ENCODE results near the gene GGN. TPM values are rescaled to one million over a fixed set of nuclear protein-coding genes. Genes with fewer than 3 reads are reported as not detected.

Gene GGN
- total RNA-seq, 1 experiment from 2014 or later, result 0.47 TPM

- POLR2A ChIA-PET, result no interaction called here
- no peaks in the 10 kb centered on the region for H3K9me2 ChIP-seq (ENCODE audit: insufficient read depth)
- no peak for DNase-seq (ENCODE audit: low read depth, low spot score)
- CTCF ChIA-PET, result no interaction called here
- H4K20me1 ChIP-seq (ENCODE audit: insufficient read depth), result no peaks in the 10 kb centered on the region
- no peaks in the 10 kb centered on the region for H3K36me3 ChIP-seq (ENCODE audit: control insufficient read depth in 1 of 2, insufficient read depth in 2 of 2, low read length in 2 of 2)
- H3K79me2 ChIP-seq (ENCODE audit: insufficient read depth, low read length), result no peaks in the 10 kb centered on the region
- ATAC-seq, result no peak
- H3K27me3 ChIP-seq (ENCODE audit: insufficient read depth, low read length), result no peaks in the 10 kb centered on the region
- H3K4me3 ChIP-seq (replicated peaks in 1 of 2; ENCODE audit: low read depth in 1 of 2, low read length in 2 of 2), result no peak overlapping the region
- H3K4me1 ChIP-seq (ENCODE audit: control insufficient read depth in 1 of 2, insufficient read depth in 2 of 2, low read length in 2 of 2), result no peaks in the 10 kb centered on the region
- no peak overlapping the region for H3K4me2 ChIP-seq (ENCODE audit: low read length)
- H2AFZ ChIP-seq (ENCODE audit: low read depth, low read length, poor library complexity, severe bottlenecking), result no peak overlapping the region
- TF ChIP-seq, protein P1, sequence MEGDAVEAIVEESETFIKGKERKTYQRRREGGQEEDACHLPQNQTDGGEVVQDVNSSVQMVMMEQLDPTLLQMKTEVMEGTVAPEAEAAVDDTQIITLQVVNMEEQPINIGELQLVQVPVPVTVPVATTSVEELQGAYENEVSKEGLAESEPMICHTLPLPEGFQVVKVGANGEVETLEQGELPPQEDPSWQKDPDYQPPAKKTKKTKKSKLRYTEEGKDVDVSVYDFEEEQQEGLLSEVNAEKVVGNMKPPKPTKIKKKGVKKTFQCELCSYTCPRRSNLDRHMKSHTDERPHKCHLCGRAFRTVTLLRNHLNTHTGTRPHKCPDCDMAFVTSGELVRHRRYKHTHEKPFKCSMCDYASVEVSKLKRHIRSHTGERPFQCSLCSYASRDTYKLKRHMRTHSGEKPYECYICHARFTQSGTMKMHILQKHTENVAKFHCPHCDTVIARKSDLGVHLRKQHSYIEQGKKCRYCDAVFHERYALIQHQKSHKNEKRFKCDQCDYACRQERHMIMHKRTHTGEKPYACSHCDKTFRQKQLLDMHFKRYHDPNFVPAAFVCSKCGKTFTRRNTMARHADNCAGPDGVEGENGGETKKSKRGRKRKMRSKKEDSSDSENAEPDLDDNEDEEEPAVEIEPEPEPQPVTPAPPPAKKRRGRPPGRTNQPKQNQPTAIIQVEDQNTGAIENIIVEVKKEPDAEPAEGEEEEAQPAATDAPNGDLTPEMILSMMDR (IDR thresholded peaks at IDR 0.05 in 2 of 3, conservative IDR thresholded peaks at IDR 0.05 in 1 of 3; ENCODE audit: borderline replicate concordance in 1 of 3, insufficient read depth in 1 of 3, low read depth in 2 of 3, low read length in 2 of 3), result no peak
- no peak for TF ChIP-seq ZNF274 (IDR thresholded peaks at IDR 0.05; ENCODE audit: low read depth, low read length)
- no peak for TF ChIP-seq EZH2 (IDR thresholded peaks at IDR 0.05)
- no peak for TF ChIP-seq SRF (IDR thresholded peaks at IDR 0.05; ENCODE audit: low read depth)
- TF ChIP-seq, protein P2, sequence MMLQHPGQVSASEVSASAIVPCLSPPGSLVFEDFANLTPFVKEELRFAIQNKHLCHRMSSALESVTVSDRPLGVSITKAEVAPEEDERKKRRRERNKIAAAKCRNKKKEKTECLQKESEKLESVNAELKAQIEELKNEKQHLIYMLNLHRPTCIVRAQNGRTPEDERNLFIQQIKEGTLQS (IDR thresholded peaks at IDR 0.05), result no peak
- no peak for TF ChIP-seq POLR2AphosphoS5 (IDR thresholded peaks at IDR 0.05; ENCODE audit: low read depth, low read length)
- no peak for TF ChIP-seq REST (IDR thresholded peaks at IDR 0.05; ENCODE audit: low read depth)
- no peak for TF ChIP-seq YY1 (IDR thresholded peaks at IDR 0.05; ENCODE audit: extremely low read depth, insufficient replicate concordance, low read depth, low read length)
- TF ChIP-seq CEBPB (IDR thresholded peaks at IDR 0.05; ENCODE audit: low read depth), result no peak
- TF ChIP-seq ZFX (IDR thresholded peaks at IDR 0.05), result no peak
- no peak for TF ChIP-seq RAD21 (IDR thresholded peaks at IDR 0.05; ENCODE audit: low read depth)
- TF ChIP-seq, protein P3, sequence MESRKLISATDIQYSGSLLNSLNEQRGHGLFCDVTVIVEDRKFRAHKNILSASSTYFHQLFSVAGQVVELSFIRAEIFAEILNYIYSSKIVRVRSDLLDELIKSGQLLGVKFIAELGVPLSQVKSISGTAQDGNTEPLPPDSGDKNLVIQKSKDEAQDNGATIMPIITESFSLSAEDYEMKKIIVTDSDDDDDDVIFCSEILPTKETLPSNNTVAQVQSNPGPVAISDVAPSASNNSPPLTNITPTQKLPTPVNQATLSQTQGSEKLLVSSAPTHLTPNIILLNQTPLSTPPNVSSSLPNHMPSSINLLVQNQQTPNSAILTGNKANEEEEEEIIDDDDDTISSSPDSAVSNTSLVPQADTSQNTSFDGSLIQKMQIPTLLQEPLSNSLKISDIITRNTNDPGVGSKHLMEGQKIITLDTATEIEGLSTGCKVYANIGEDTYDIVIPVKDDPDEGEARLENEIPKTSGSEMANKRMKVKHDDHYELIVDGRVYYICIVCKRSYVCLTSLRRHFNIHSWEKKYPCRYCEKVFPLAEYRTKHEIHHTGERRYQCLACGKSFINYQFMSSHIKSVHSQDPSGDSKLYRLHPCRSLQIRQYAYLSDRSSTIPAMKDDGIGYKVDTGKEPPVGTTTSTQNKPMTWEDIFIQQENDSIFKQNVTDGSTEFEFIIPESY (IDR thresholded peaks at IDR 0.05; ENCODE audit: extremely low read depth, insufficient replicate concordance, low read length), result no peak
- no peak overlapping the region for H3K27ac ChIP-seq (ENCODE audit: low read depth, low read length)
- RAD21 ChIA-PET (ENCODE audit: low non-redundant PET in 1 of 2, low total read pairs in 2 of 2, uncharacterized antibody in 2 of 2, unreplicated experiment in 2 of 2), result no interaction called here
- H3K9me3 ChIP-seq (ENCODE audit: control insufficient read depth in 1 of 2, insufficient read depth in 1 of 2, low read depth in 1 of 2, low read length in 2 of 2), result no peaks in the 10 kb centered on the region
- no peak overlapping the region for H3K9ac ChIP-seq (ENCODE audit: low read length)
- intact Hi-C loops (cut with micrococcal nuclease), result no loop called here
- BruUV-seq (replicated peaks), result no TSS peak
Measured at GRCh38 chr19:38425222-38425809, 37.5 kb upstream of the GGN start.

Measured in HCT116 (cell line).